Subcutaneous preadipocyte (primary cell): ENCODE measurements around the gene ZBTB33. TPM values are rescaled to one million over a fixed set of nuclear protein-coding genes. Genes with fewer than 3 reads are reported as not detected.

Source experiments
- total RNA-seq: library from RNA; depleted of rRNA; stranded (reverse); fragments of >200 nt; gene quantifications from 2 replicates; pipeline ENCODE4 v1.2.3, GENCODE V29; 2012

ZBTB33 gene, protein sequence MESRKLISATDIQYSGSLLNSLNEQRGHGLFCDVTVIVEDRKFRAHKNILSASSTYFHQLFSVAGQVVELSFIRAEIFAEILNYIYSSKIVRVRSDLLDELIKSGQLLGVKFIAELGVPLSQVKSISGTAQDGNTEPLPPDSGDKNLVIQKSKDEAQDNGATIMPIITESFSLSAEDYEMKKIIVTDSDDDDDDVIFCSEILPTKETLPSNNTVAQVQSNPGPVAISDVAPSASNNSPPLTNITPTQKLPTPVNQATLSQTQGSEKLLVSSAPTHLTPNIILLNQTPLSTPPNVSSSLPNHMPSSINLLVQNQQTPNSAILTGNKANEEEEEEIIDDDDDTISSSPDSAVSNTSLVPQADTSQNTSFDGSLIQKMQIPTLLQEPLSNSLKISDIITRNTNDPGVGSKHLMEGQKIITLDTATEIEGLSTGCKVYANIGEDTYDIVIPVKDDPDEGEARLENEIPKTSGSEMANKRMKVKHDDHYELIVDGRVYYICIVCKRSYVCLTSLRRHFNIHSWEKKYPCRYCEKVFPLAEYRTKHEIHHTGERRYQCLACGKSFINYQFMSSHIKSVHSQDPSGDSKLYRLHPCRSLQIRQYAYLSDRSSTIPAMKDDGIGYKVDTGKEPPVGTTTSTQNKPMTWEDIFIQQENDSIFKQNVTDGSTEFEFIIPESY
- 15.4 and 17.8 TPM in 2 replicates for total RNA-seq

DNA sequence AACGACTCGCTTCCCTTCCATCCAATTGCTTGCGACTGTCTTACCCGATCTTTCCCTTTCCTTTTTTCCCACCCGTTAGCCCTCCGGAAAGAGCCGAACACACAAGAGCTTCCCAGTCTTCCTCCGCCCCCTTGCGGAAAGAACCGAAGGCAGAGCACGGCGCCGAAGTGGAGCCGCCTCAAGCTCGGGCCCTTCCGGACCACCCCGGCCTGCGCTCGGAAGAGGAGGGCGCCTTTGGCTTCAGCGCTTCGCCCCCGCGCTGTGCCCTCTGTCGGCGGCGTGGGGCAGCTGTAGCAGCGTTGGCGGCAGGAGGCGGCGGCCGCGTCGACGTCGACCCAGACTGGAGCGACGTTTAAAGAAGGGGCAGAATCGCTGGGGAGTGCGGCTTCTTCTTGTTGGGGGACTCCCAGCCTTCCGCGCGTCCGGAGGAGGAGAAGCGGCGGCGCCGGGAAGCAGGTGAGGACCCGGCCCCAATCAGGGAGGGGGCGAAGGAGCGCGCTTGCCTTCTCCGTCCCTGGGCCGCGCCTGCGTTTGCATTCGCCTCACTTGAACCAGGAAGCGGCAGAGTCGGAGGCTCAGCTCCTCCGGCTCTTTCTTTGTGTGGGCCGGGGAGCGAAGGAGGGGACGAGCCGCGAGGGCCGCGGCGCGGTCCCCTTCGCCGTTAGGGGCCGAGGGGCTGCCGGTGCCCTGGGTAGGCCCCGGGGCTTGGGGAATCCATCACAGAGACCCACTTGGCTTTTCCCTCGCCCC, at the start of gene ZBTB33:
ZBTB33 (plus strand) TSS at position 291 of the 750 bp plus-strand sequence. CDS start 2,604 bp downstream, outside the sequence.

Other genes starting within 250 kb of the ZBTB33 start
- gene RHOXF2B, start 173.1 kb upstream of the ZBTB33 start, total RNA-seq = not detected in 2 replicates
- not detected in 2 replicates for gene RHOXF1, start 134.9 kb upstream of the ZBTB33 start, total RNA-seq
- gene RHOXF2, start 92.2 kb upstream of the ZBTB33 start, total RNA-seq = not detected in 2 replicates
- under 0.01 and 0.37 TPM in 2 replicates for gene TMEM255A, start 60.6 kb downstream of the ZBTB33 start, total RNA-seq
- gene ATP1B4, start 111.3 kb downstream of the ZBTB33 start, total RNA-seq = not detected in 2 replicates
- gene LAMP2, start 218.5 kb downstream of the ZBTB33 start, total RNA-seq = 127 and 128 TPM in 2 replicates